ENCODE data around the gene MAN1A2. TPM values are rescaled to one million over a fixed set of nuclear protein-coding genes. Genes with fewer than 3 reads are reported as not detected.
A peak's percentile ranks its signal among the peaks of the same experiment; 100 is the strongest.

Gene MAN1A2
- total and polyA plus RNA-seq, 9 of the 15 experiments (the other 6 are each of a cell fraction or from before 2014, with no cell fraction given) = 4.2 to 38.4 (median 18.7) TPM

- 0 out of 2 replicates have a peak, but pooled peaks have one; percentile 7 for TF ChIP-seq TFE3 (CRISPR knock-in tag; IDR thresholded peaks at IDR 0.05)
- peak in 1 of 2 experiments; percentile 60; a peak in 1 of 4 replicates for TF ChIP-seq MLLT1 (IDR thresholded peaks at IDR 0.05)
- peak; percentile 39; the same call in 1 of the 2 replicates for TF ChIP-seq ZNF75A (CRISPR knock-in tag; IDR thresholded peaks at IDR 0.05)
- TF ChIP-seq ZC3H4 (CRISPR knock-in tag; IDR thresholded peaks at IDR 0.05; ENCODE audit: borderline replicate concordance) = no peak
- no peak for TF ChIP-seq NR3C1 (CRISPR knock-in tag; IDR thresholded peaks at IDR 0.05)
- peak; percentile 66; the same call in 1 of the 2 replicates for TF ChIP-seq ZNF766 (CRISPR knock-in tag; conservative IDR thresholded peaks at IDR 0.05)
- peak; percentile 75; the same call in 1 of the 2 replicates for TF ChIP-seq PTBP1 (IDR thresholded peaks at IDR 0.05; ENCODE audit: low read depth, low read length)
- peak; percentile 85 for TF ChIP-seq RBBP5 (IDR thresholded peaks at IDR 0.05; ENCODE audit: borderline replicate concordance, insufficient read depth, low read length, poor library complexity, severe bottlenecking)
- no peak; the same call in 1 of the 2 replicates for TF ChIP-seq TOE1 (IDR thresholded peaks at IDR 0.05; ENCODE audit: borderline replicate concordance)
- 0 out of 2 replicates have a peak, but pooled peaks have one; percentile 53 for TF ChIP-seq TOE1 (CRISPR knock-in tag; IDR thresholded peaks at IDR 0.05; ENCODE audit: borderline replicate concordance, low read depth)
- peak; percentile 18 to 87 for TF ChIP-seq SIN3A (IDR thresholded peaks at IDR 0.05; ENCODE audit: borderline replicate concordance in 2 of 2, control insufficient read depth in 1 of 2, low read depth in 2 of 2, low read length in 2 of 2)
- TF ChIP-seq VEZF1 (CRISPR knock-in tag; IDR thresholded peaks at IDR 0.05) = peak; percentile 90
- peak; percentile 35 for TF ChIP-seq NELFE (IDR thresholded peaks at IDR 0.05; ENCODE audit: insufficient read depth, insufficient read length)
- TF ChIP-seq SMAD4 (CRISPR knock-in tag; conservative IDR thresholded peaks at IDR 0.05) = peak; percentile 78
- TF ChIP-seq TAF7 (tag; IDR thresholded peaks at IDR 0.05) = no peak
- no peak for TF ChIP-seq ZNF280B (CRISPR knock-in tag; IDR thresholded peaks at IDR 0.05)
These were observed at the start of gene MAN1A2 (continued) for GRCh38 chr1:117367046-117368025.

Data from K562 (cell line).